HEK293T (cell line): ENCODE measurements around the gene HHEX.

Experiments
- ELF4 ChIP-seq: fragments of 450-650 bp; IDR thresholded peaks from 2 replicates; pipeline ENCODE4 v1.6.1; 2017; ENCODE audit warnings: antibody characterized with exemption
- FOXM1 ChIP-seq: fragments of 450-650 bp; IDR thresholded peaks from 2 replicates; pipeline ENCODE4 v1.6.1; 2017; ENCODE audit warnings: mild to moderate bottlenecking, borderline replicate concordance
- LEF1 ChIP-seq: fragments of 450-650 bp; IDR thresholded peaks from 2 replicates; pipeline ENCODE4 v1.6.1; 2017; ENCODE audit warnings: mild to moderate bottlenecking, borderline replicate concordance
- NFRKB ChIP-seq: fragments of 450-650 bp; IDR thresholded peaks from 2 replicates; pipeline ENCODE4 v1.6.1; 2016; ENCODE audit warnings: mild to moderate bottlenecking, moderate library complexity
- SP1 ChIP-seq: fragments of 450-650 bp; IDR thresholded peaks from 2 replicates; pipeline ENCODE4 v1.6.1; 2017
- TARDBP ChIP-seq: fragments of 450-650 bp; IDR thresholded peaks from 2 replicates; pipeline ENCODE4 v1.6.1; 2016
- ZNF384 ChIP-seq: fragments of 450-650 bp; IDR thresholded peaks from 2 replicates; pipeline ENCODE4 v1.6.1; 2016

DNA sequence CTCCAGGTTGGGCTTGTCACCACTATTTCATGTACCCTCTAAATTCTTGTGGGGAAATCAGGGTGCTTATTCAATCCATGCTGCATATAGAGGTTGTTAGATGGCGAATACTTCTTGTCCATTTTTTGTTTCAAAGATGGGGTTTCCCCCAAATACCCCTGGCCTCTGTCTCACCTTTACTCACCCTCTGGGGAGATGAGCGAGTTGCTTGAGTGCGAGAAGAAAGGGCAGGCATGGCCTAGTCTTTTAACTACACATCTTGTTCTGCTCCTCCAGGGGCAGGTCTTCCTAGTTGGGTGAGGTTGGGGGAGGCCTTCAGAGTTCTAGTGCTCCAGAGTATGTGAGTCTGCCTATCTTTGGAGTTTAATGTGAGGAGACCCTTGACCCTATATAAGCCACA, 46.2 kb downstream of the HHEX start:
- TF ChIP-seq SP1 (no peak), LEF1 (no peak), NFRKB (no peak), ELF4 (no peak), ZNF384 (no peak), FOXM1 (no peak), TARDBP (no peak)
